ENCODE measurements around the gene BST1.

GRCh38 chr4:15676899-15677298, 26.0 kb upstream of the BST1 start:
- TF ChIP-seq CTCF (IDR thresholded peaks at IDR 0.05; ENCODE audit: extremely low read depth in 1 of 2, insufficient read depth in 1 of 2, low read depth in 1 of 2, low read length in 2 of 2) (no peak), POLR2A (IDR thresholded peaks at IDR 0.05; ENCODE audit: low read depth, low read length) (no peak), EZH2 (IDR thresholded peaks at IDR 0.05; ENCODE audit: borderline replicate concordance, low read depth, low read length, severe bottlenecking) (no peak), GATA2 (IDR thresholded peaks at IDR 0.05; ENCODE audit: insufficient read depth, insufficient read length, low read depth, low read length) (no peak), POLR2AphosphoS5 (IDR thresholded peaks at IDR 0.05; ENCODE audit: insufficient read depth, low read depth, low read length) (no peak), JUN (IDR thresholded peaks at IDR 0.05; ENCODE audit: borderline replicate concordance, insufficient read depth, insufficient read length, low read depth) (no peak), FOS (IDR thresholded peaks at IDR 0.05; ENCODE audit: borderline replicate concordance, insufficient read depth, low read length) (no peak), MYC (IDR thresholded peaks at IDR 0.05; ENCODE audit: low read depth, low read length) (no peak)
- TF ChIP-seq, protein P1, sequence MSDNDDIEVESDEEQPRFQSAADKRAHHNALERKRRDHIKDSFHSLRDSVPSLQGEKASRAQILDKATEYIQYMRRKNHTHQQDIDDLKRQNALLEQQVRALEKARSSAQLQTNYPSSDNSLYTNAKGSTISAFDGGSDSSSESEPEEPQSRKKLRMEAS (IDR thresholded peaks at IDR 0.05; ENCODE audit: insufficient read depth, insufficient read length), result no peak
